GM23248 (cell line): ENCODE data around the gene HCRT.

Source experiments
- EZH2 ChIP-seq: fragments of 200-600 bp; sonication (generic); IDR thresholded peaks from 2 replicates; pipeline ENCODE4 v1.6.1; 2018; ENCODE audit warnings: antibody characterized with exemption, mild to moderate bottlenecking; ENCODE audit not compliant: insufficient read depth, poor library complexity, severe bottlenecking
- EZH2phosphoT487 ChIP-seq: fragments of 200-600 bp; sonication (generic); IDR thresholded peaks from 2 replicates; pipeline ENCODE4 v1.6.1; 2018; ENCODE audit warnings: antibody characterized with exemption, moderate library complexity, mild to moderate bottlenecking, low read depth; ENCODE audit not compliant: insufficient read depth

GRCh38 chr17:42179335-42179734, 5.9 kb downstream of the HCRT start:
- TF ChIP-seq EZH2, result no peak
- TF ChIP-seq EZH2phosphoT487, result no peak
